ENCODE measurements around the gene GALNT11.

The GALNT11 gene

GRCh38 chr7:152140067-152140466 lies 114.6 kb downstream of the GALNT11 start:
- TF ChIP-seq JUND (IDR thresholded peaks at IDR 0.05; ENCODE audit: low read depth): no peak
- in situ Hi-C loops (cut with HindIII; ENCODE audit: low pct_unique_long_range_greater_than_20kb, low sequenced_read_pairs): no loop called here

DNA sequence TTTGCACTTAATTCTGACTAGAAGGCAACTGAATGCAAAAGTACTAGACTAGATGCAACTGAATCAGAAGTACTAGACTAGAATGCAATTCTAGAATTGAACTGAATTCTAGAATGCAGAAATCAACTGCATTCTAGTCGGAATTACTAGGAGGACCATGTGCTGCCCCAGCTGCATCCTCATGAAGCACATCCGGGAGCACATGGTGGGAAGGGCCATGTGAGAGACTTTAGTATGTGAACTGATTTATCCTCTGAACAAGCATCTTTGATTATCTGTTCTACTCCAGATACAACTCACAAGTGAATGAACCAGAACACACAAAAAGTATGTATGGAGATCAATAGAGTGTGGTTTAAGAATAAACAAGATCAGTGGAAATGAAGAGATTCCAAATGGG lies 115.1 kb downstream of the GALNT11 start:
- no peak for TF ChIP-seq JUND (IDR thresholded peaks at IDR 0.05; ENCODE audit: low read depth)
- in situ Hi-C loops (cut with HindIII; ENCODE audit: low pct_unique_long_range_greater_than_20kb, low sequenced_read_pairs): no loop called here

More at GRCh38 chr7:152140067-152140466, 114.6 kb downstream of the GALNT11 start:
- DNase-seq (ENCODE audit: low read depth in 1 of 2, low spot score in 1 of 2): no peak

DNA sequence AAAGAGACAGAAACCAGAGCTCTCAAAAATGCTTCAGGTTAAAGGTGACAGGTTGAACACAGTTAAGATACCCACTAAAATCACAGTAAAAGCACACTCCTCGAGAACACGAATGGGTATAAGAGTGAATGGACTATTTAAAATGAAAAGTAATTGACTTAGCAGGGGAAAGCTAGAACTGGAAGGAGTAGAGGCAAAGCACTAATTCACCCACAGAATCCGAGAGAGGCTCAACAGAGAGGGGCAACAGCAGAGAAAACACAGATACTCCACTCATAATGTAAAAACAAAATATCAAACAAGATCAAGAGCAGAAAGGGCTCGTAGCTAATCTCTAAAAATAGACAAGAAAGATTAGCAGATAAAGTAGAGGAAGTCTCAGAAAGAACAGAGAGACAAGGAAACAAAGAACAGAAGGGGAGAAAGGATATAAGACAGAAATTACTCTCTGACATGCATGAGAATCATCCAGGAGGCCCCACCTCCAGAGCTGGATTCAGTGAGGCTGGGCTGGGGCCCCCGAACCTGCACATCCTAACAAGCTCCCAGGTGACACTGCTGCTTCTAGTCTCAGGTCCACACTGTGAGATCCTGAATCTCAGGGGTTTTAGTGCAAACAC lies 117.6 kb downstream of the GALNT11 start:
- no peak for TF ChIP-seq JUND (IDR thresholded peaks at IDR 0.05; ENCODE audit: low read depth)
- in situ Hi-C loops (cut with HindIII; ENCODE audit: low pct_unique_long_range_greater_than_20kb, low sequenced_read_pairs): no loop called here
- no peak for DNase-seq (ENCODE audit: low read depth in 1 of 2, low spot score in 1 of 2)

More for the DNA sequence above, 115.1 kb downstream of the GALNT11 start:
- no peak for DNase-seq (ENCODE audit: low read depth in 1 of 2, low spot score in 1 of 2)

GRCh38 chr7:152144557-152145245 lies 119.2 kb downstream of the GALNT11 start:
- no peak for DNase-seq (ENCODE audit: low read depth in 1 of 2, low spot score in 1 of 2)
- in situ Hi-C loops (cut with HindIII; ENCODE audit: low pct_unique_long_range_greater_than_20kb, low sequenced_read_pairs): no loop called here
- TF ChIP-seq JUND (IDR thresholded peaks at IDR 0.05; ENCODE audit: low read depth): no peak

DNA sequence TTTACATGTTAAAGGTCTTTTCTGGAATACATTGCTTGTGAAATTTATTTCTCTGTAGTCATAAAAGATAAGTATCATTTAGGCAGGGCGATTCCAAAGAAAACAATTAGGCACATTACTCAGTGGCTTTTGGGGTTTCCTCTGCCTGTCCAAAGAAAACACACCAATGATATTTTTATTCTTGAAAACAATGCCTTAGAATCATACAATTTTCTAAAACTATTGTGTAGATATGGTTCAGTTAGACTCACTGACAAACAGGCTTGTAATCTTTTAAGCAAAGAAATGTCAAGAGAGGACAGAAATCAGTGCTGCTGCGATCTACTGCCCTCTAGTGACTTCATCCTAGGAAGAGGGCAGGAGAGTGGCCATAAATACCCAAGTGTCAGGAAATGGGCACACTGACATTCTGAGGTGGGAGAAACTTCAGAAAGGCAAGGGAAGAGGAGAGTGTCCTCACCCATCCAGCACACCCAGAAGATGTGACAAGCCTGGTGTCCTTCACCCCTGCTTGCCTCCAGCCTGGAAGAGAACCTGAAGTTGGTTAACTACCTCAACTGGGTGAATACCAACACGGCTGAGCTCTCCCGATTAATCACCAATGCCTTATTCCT lies 120.5 kb downstream of the GALNT11 start:
- in situ Hi-C loops (cut with HindIII; ENCODE audit: low pct_unique_long_range_greater_than_20kb, low sequenced_read_pairs): no loop called here
- TF ChIP-seq JUND (IDR thresholded peaks at IDR 0.05; ENCODE audit: low read depth): no peak
- peak; percentile 8 to 55 for DNase-seq (ENCODE audit: low read depth in 1 of 2, low spot score in 1 of 2)

GRCh38 chr7:152148706-152149105 lies 123.2 kb downstream of the GALNT11 start:
- no peak for DNase-seq (ENCODE audit: low read depth in 1 of 2, low spot score in 1 of 2)
- TF ChIP-seq JUND (IDR thresholded peaks at IDR 0.05; ENCODE audit: low read depth): no peak
- in situ Hi-C loops (cut with HindIII; ENCODE audit: low pct_unique_long_range_greater_than_20kb, low sequenced_read_pairs): no loop called here

DNA sequence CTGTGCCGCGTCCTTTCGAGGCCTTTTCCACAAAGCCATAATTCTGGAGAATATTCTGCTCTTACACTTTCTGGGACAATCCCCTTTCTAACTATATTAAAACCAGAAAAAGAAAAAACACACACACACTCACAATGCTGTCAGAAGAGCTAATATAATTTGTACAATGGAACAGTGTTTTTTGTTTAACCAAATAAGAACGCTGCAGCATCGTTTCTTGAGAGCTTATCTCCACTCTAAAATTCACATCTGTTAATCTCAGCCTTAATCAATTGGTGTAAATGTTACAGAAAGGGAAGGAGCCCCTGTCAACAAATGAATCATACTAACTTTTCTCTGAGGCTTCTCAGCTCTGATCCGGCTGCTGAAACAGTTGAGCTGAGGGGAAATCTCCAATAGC lies 123.9 kb downstream of the GALNT11 start:
- no peak for TF ChIP-seq JUND (IDR thresholded peaks at IDR 0.05; ENCODE audit: low read depth)
- DNase-seq (ENCODE audit: low read depth in 1 of 2, low spot score in 1 of 2): no peak
- in situ Hi-C loops (cut with HindIII; ENCODE audit: low pct_unique_long_range_greater_than_20kb, low sequenced_read_pairs): no loop called here

DNA sequence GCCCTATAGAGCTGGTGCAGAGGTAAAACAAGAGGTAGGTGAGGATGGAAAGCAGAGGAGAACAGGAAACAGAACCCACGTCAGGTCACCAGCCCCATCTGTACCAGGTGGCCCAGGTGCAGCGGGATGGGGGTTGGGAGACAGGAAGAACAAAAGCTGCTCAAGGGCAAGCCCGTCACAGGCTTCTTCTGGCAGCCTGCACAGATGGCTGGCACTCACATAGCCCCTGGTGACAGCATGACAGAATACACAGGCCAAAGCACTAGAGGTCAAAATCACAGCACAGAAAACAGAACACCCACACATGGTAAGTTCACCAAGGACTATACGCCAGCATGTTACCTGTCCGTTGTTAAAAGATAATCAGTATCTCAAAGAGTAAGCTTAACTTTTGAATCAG lies 126.8 kb downstream of the GALNT11 start:
- no peak for TF ChIP-seq JUND (IDR thresholded peaks at IDR 0.05; ENCODE audit: low read depth)
- in situ Hi-C loops (cut with HindIII; ENCODE audit: low pct_unique_long_range_greater_than_20kb, low sequenced_read_pairs): no loop called here
- no peak for DNase-seq (ENCODE audit: low read depth in 1 of 2, low spot score in 1 of 2)

DNA sequence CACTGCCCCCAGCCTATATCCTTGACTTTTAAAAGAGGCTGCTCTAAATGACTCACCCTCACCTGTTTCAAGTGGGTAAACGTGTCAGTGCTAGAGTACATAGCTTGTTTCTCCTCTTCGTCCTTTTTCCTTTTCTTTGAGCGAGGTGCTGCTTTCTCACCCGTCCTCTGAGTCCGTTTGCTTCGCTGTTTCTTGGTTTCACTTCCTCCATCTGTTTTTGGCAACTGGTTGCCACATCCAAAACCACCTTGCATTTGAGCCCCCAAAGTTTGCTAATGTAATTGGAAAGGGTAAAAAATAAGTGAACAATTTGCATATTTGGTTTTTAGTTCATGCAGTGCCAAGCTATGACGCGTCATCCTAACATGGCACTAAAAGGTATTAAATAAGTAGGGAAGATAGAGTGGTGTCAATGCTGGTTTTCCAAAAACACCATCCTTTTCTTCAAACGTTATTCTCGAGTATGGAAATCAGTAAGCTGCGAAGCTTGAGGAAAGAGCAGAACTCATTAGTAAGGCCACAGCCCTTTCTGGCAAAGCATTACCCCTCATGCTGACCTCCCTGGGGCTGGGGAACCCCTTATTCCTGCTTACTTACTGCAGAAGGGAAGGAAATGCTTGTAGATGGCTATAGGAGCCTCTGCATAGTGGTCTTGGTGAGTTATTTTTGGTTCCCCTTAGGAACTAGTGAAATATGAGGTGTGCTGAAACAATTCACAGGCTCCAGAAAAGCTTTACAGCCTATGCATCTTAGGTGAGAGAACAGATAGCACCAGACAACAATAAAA lies 133.5 kb downstream of the GALNT11 start:
- in situ Hi-C loops (cut with HindIII; ENCODE audit: low pct_unique_long_range_greater_than_20kb, low sequenced_read_pairs): no loop called here
- no peak for DNase-seq (ENCODE audit: low read depth in 1 of 2, low spot score in 1 of 2)
- no peak for TF ChIP-seq JUND (IDR thresholded peaks at IDR 0.05; ENCODE audit: low read depth)

DNA sequence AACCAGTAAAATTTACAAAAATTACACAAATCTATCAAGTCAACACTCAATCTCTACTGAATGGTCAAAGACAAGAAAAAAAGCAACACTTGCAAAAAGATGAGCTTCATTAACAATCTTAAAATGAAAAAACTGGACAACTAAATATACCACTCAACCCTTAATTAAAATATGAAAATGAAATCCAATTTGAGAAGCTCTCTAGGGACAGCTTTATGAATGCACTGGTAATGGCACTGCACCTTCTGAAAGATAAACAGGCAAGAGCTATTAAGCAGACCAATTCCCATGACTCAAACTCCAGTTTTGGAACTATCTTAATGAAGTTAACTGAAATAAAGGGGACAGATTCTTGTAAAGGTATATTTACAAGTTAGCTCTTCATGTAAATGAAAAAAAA lies 135.7 kb downstream of the GALNT11 start:
- TF ChIP-seq JUND (IDR thresholded peaks at IDR 0.05; ENCODE audit: low read depth): no peak
- in situ Hi-C loops (cut with HindIII; ENCODE audit: low pct_unique_long_range_greater_than_20kb, low sequenced_read_pairs): no loop called here
- DNase-seq (ENCODE audit: low read depth in 1 of 2, low spot score in 1 of 2): no peak

GRCh38 chr7:152162287-152162686 lies 136.8 kb downstream of the GALNT11 start:
- peak in 1 of 2 experiments; percentile 18 for DNase-seq (ENCODE audit: low read depth in 1 of 2, low spot score in 1 of 2)
- no peak for TF ChIP-seq JUND (IDR thresholded peaks at IDR 0.05; ENCODE audit: low read depth)
- in situ Hi-C loops (cut with HindIII; ENCODE audit: low pct_unique_long_range_greater_than_20kb, low sequenced_read_pairs): no loop called here

Data from T47D (cell line).